ENCODE data around the gene PRKD1.
"Not testable (repeated sequence)": the region's sequence is repeated elsewhere in the genome, so short reads cannot be mapped to it uniquely, and the experiment has no call there.

Gene PRKD1

GRCh38 chr14:29743531-29743930, 184.1 kb downstream of the PRKD1 start:
- H3K27me3 Mint-ChIP-seq = no peaks in the 10 kb centered on the region
- no peak overlapping the region for H3K27ac Mint-ChIP-seq
- no peaks in the 10 kb centered on the region for H3K36me3 Mint-ChIP-seq (ENCODE audit: low read depth)
- intact Hi-C loops (cut with micrococcal nuclease) = no loop called here
- no peaks in the 10 kb centered on the region for H3K4me1 Mint-ChIP-seq (ENCODE audit: low read depth)
- H3K9me3 Mint-ChIP-seq = peaks cover 18% of the 10 kb centered on the region
- H3K4me3 Mint-ChIP-seq = no peak overlapping the region

- Mint-ChIP-seq H3K27ac (no peak overlapping the region), H3K4me3 (no peak overlapping the region), H3K9me3 (peaks cover 18% of the 10 kb centered on the region), H3K36me3 (ENCODE audit: low read depth) (no peaks in the 10 kb centered on the region), H3K4me1 (ENCODE audit: low read depth) (no peaks in the 10 kb centered on the region), H3K27me3 (no peaks in the 10 kb centered on the region)
- intact Hi-C loops (cut with micrococcal nuclease) = no loop called here
These were observed 185.7 kb downstream of the PRKD1 start for GRCh38 chr14:29741909-29742401.

- Mint-ChIP-seq H3K27me3 (no peaks in the 10 kb centered on the region), H3K9me3 (peaks cover 18% of the 10 kb centered on the region), H3K4me3 (no peak overlapping the region), H3K27ac (no peak overlapping the region), H3K36me3 (ENCODE audit: low read depth) (no peaks in the 10 kb centered on the region), H3K4me1 (ENCODE audit: low read depth) (no peaks in the 10 kb centered on the region)
- intact Hi-C loops (cut with micrococcal nuclease) = no loop called here
These were observed 187.2 kb downstream of the PRKD1 start for GRCh38 chr14:29740491-29740890.

DNA sequence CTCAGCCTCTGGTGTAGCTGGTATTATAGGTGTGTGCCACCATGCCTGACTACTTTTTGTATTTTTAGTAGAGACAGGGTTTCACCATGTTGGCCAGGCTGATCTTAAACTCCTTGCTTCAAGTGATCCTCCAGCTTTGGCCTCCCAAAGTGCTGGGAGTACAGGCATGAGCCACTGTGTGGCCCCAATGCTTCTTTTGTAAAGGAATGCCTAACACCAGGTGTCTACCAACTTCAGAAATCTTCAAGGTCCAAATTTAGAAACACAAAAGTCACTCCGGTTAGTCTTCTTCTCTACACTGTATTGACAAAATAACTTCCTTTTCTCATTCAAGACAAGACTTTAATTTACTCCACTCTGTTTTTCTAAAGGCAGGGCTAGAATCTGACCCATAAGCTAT, 188.7 kb downstream of the PRKD1 start:
- Mint-ChIP-seq H3K9me3 (peaks cover 5% of the 10 kb centered on the region), H3K36me3 (ENCODE audit: low read depth) (no peaks in the 10 kb centered on the region), H3K27ac (no peak overlapping the region), H3K4me3 (no peak overlapping the region), H3K4me1 (ENCODE audit: low read depth) (no peaks in the 10 kb centered on the region), H3K27me3 (no peaks in the 10 kb centered on the region)
- intact Hi-C loops (cut with micrococcal nuclease) = no loop called here

DNA sequence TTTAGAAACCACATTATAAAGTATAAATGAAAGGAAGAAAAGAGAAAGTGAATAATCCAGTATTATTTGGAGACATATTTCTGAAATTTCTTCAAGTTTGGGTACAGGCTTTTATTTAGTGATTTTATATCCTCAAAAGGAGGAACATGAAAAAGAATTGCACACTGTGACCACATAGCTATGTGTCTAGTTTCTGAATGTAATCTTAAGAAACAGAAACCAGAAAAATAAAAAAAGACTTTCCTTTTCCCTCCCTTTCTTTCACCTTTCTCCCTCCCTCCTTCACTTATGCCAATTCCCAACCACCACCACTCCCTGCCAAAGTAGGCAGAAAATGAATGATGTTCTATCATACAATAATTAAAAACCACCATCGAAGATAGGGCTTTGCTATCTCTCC, 189.6 kb downstream of the PRKD1 start:
- no peaks in the 10 kb centered on the region for H3K27me3 Mint-ChIP-seq
- no peaks in the 10 kb centered on the region for H3K4me1 Mint-ChIP-seq (ENCODE audit: low read depth)
- no peak overlapping the region for H3K27ac Mint-ChIP-seq
- H3K9me3 Mint-ChIP-seq = peaks cover 8% of the 10 kb centered on the region
- no peak overlapping the region for H3K4me3 Mint-ChIP-seq
- intact Hi-C loops (cut with micrococcal nuclease) = no loop called here
- no peaks in the 10 kb centered on the region for H3K36me3 Mint-ChIP-seq (ENCODE audit: low read depth)

GRCh38 chr14:29735459-29735858, 192.2 kb downstream of the PRKD1 start:
- Mint-ChIP-seq H3K9me3 (peaks cover 16% of the 10 kb centered on the region), H3K27ac (no peak overlapping the region), H3K27me3 (no peaks in the 10 kb centered on the region), H3K36me3 (ENCODE audit: low read depth) (no peaks in the 10 kb centered on the region), H3K4me3 (no peak overlapping the region), H3K4me1 (ENCODE audit: low read depth) (no peaks in the 10 kb centered on the region)
- intact Hi-C loops (cut with micrococcal nuclease) = no loop called here

DNA sequence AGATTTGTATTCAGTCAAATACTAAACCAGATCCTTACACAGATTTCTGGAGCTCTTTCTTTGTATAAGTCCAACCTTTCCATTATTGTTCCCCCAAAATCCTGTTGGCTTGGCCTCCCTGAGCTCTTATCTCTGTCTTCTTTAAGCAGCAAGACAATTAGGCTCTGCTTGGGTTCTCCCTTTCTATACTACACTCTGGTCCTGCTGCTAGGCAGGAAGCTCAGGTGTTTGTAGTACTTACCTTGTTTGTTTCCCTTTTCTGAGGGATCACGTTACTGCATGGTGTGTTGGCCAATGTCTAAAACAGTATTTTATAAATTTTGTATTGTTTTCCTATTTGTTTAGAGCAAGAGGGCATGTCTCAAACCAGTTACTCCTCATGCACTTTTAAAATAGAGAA, 192.9 kb downstream of the PRKD1 start:
- Mint-ChIP-seq H3K4me1 (ENCODE audit: low read depth) (no peaks in the 10 kb centered on the region), H3K36me3 (ENCODE audit: low read depth) (no peaks in the 10 kb centered on the region), H3K9me3 (peaks cover 16% of the 10 kb centered on the region), H3K4me3 (no peak overlapping the region), H3K27ac (no peak overlapping the region), H3K27me3 (no peaks in the 10 kb centered on the region)
- intact Hi-C loops (cut with micrococcal nuclease) = no loop called here

DNA sequence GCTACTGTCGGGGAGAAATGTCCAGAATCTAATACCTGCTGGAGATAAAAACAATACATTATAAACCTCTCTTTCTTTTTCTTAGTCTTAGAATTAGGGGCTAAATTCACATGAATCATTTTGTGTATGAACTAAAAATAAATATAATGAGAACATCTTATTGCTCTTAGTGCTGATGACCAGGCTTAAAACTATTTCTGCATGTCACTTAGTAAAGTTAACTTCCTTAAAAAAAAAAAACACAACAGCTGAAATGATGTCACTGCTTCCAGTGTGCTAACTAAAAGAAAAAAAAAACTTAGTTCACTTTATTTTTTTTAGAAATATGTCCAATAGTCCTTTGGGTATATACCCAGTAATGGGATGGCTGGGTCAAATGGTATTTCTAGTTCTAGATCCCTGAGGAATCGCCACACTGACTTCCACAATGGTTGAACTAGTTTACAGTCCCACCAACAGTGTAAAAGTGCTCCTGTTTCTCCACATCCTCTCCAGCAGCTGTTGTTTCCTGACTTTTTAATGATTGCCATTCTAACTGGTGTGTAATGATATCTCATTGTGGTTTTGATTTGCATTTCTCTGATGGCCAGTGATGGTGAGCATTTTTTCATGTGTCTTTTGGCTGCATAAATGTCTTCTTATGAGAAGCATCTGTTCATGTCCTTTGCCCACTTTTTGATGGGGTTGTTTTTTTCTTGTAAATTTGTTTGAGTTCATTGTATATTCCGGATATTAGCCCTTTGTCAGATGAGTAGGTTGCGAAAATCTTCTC, 200.9 kb downstream of the PRKD1 start:
- H3K4me1 Mint-ChIP-seq (ENCODE audit: low read depth); H3K36me3 Mint-ChIP-seq (ENCODE audit: low read depth); H3K4me3 Mint-ChIP-seq; intact Hi-C loops (cut with micrococcal nuclease); H3K27ac Mint-ChIP-seq; H3K27me3 Mint-ChIP-seq: not testable (repeated sequence)
- H3K9me3 Mint-ChIP-seq = peaks cover 19% of the 10 kb centered on the region

DNA sequence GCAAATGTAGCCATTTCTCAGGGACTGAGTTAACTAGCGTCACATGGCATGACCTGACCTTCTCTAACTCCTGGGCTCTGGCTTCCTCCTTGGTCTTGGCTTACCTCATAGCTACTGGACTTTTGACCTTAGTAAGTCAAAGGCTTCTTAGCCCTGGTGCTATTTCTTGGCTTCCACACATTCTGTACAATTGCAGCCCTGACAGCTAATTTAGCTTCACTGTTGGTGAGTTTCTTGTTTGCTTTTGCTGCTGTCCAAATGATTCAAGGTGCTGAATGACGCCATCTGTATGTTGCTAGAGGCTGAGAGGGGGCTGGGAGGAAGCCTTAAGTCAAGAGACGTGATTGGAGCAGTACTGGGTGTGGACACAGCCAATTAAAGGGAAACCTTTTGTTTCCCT, 202.7 kb downstream of the PRKD1 start:
- intact Hi-C loops (cut with micrococcal nuclease) = no loop called here
- Mint-ChIP-seq H3K36me3 (ENCODE audit: low read depth) (no peaks in the 10 kb centered on the region), H3K4me3 (no peak overlapping the region), H3K4me1 (ENCODE audit: low read depth) (no peaks in the 10 kb centered on the region), H3K27me3 (no peaks in the 10 kb centered on the region), H3K27ac (no peak overlapping the region), H3K9me3 (peaks cover 19% of the 10 kb centered on the region)

GRCh38 chr14:29722831-29723230, 204.8 kb downstream of the PRKD1 start:
- Mint-ChIP-seq H3K4me3 (no peak overlapping the region), H3K27me3 (no peaks in the 10 kb centered on the region), H3K27ac (no peak overlapping the region), H3K4me1 (ENCODE audit: low read depth) (no peaks in the 10 kb centered on the region), H3K36me3 (ENCODE audit: low read depth) (no peaks in the 10 kb centered on the region), H3K9me3 (peaks cover 19% of the 10 kb centered on the region)
- intact Hi-C loops (cut with micrococcal nuclease) = no loop called here

DNA sequence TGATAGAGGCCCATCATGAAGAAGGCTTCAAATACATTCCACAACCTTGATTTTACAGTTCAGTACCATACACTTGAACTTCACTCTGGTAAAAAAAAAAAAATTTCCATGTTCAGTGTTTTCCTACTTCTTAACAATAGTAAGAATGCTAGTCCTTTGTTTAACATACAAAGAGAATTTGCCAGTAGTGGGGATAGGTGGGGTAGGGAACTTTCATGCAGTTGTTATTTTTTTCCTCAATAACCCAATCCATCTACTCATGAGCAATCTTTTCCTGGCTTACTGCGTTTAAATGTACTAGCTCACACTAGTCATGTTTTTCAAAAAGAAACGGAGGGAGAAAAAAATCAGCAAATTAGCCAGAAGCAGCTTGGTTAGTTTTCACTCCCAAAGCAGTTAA, 206.1 kb downstream of the PRKD1 start:
- H3K36me3 Mint-ChIP-seq (ENCODE audit: low read depth) = no peaks in the 10 kb centered on the region
- H3K4me3 Mint-ChIP-seq = no peak overlapping the region
- intact Hi-C loops (cut with micrococcal nuclease) = no loop called here
- H3K27ac Mint-ChIP-seq = no peak overlapping the region
- peaks cover 19% of the 10 kb centered on the region for H3K9me3 Mint-ChIP-seq
- H3K4me1 Mint-ChIP-seq (ENCODE audit: low read depth) = no peaks in the 10 kb centered on the region
- no peaks in the 10 kb centered on the region for H3K27me3 Mint-ChIP-seq

DNA sequence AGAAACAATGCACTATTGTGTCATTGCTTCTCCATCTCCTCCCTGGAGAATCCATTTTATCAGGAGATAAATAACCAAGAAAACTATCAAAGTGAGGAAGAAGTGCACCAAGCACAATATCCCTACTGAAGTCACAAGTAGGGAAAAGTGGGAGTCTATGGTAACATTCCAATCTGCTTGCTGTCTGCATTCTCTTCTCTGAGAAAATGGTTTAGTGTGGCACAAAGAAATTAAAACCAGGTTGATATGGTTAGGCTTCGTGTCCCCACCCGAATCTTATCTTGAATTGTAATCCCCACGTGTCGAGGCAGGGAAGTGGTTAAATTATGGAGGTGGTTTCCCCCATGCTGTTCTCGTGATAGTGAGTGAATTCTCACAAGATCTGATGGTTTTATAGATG, 209.7 kb downstream of the PRKD1 start:
- H3K9me3 Mint-ChIP-seq = peaks cover 6% of the 10 kb centered on the region
- H3K4me1 Mint-ChIP-seq (ENCODE audit: low read depth) = no peaks in the 10 kb centered on the region
- H3K27me3 Mint-ChIP-seq = no peaks in the 10 kb centered on the region
- H3K36me3 Mint-ChIP-seq (ENCODE audit: low read depth) = no peaks in the 10 kb centered on the region
- no peak overlapping the region for H3K27ac Mint-ChIP-seq
- no peak overlapping the region for H3K4me3 Mint-ChIP-seq
- intact Hi-C loops (cut with micrococcal nuclease) = no loop called here

DNA sequence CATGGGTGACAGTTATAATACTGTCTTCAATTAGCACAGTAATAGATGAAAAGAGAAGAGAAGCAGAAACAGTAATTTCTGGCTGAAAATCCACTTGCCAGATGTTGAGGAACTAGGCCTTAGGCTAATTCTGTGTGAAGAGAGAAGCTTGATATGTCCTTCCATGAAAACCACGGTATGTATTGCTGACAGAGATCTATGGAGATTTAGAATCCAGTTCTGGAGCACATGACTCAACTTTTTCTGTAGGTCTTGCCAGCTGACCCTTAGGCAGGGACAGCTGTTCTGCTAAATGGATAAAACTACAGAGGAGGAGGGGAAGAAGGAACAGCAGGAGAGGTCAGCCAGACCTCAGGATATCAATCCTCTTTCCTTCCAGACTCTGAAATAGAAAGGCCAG, 211.5 kb downstream of the PRKD1 start:
- no peaks in the 10 kb centered on the region for H3K4me1 Mint-ChIP-seq (ENCODE audit: low read depth)
- H3K27ac Mint-ChIP-seq = no peak overlapping the region
- no peaks in the 10 kb centered on the region for H3K9me3 Mint-ChIP-seq
- H3K27me3 Mint-ChIP-seq = no peaks in the 10 kb centered on the region
- H3K36me3 Mint-ChIP-seq (ENCODE audit: low read depth) = no peaks in the 10 kb centered on the region
- no peak overlapping the region for H3K4me3 Mint-ChIP-seq
- intact Hi-C loops (cut with micrococcal nuclease) = no loop called here

GRCh38 chr14:29712601-29713000, 215.0 kb downstream of the PRKD1 start:
- intact Hi-C loops (cut with micrococcal nuclease) = no loop called here
- no peaks in the 10 kb centered on the region for H3K4me1 Mint-ChIP-seq (ENCODE audit: low read depth)
- no peak overlapping the region for H3K4me3 Mint-ChIP-seq
- peaks cover 3% of the 10 kb centered on the region for H3K9me3 Mint-ChIP-seq
- no peaks in the 10 kb centered on the region for H3K27me3 Mint-ChIP-seq
- H3K27ac Mint-ChIP-seq = no peak overlapping the region
- H3K36me3 Mint-ChIP-seq (ENCODE audit: low read depth) = no peaks in the 10 kb centered on the region

GRCh38 chr14:29710015-29710414, 217.6 kb downstream of the PRKD1 start:
- Mint-ChIP-seq H3K4me1 (ENCODE audit: low read depth) (no peaks in the 10 kb centered on the region), H3K9me3 (peaks cover 24% of the 10 kb centered on the region)
- intact Hi-C loops (cut with micrococcal nuclease) = no loop called here

More at GRCh38 chr14:29710015-29710414, 217.6 kb downstream of the PRKD1 start:
- Mint-ChIP-seq H3K4me3 (no peak overlapping the region), H3K27me3 (no peaks in the 10 kb centered on the region), H3K27ac (no peak overlapping the region), H3K36me3 (ENCODE audit: low read depth) (no peaks in the 10 kb centered on the region)

Measured in dendritic cell treated with granulocyte-macrophage colony-stimulating factor and Interleukin-4, amounts not matched to agents 40 ng/mL and 50 ng/mL, for 4 days (primary cell).